Femur (tissue), 1 donor: ENCODE data around the gene ENGASE.
A peak's percentile ranks its signal among the peaks of the same experiment; 100 is the strongest.

Source experiments
- DNase-seq: peaks from one replicate; pipeline ENCODE4 v3.0.0-alpha.2; 2017

Gene ENGASE

DNA sequence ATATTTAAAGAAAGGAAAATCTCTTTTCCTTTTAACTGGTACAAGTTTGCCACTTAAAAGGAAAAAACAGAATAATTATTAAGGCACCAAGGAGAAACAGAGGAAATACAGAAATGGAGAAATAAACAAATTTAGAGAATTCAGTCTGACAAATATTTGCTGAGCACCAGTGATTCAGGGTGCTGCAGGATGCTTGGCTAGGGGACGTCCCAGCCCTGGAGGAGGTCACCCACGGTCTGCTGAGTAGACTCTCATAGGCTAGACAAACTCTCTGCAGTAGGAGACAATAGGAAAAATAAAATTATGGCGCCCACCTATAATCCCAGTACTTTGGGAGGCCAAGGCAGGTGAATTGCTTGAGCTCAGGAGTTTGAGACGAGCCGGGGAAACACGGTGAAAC, 34.7 kb upstream of the ENGASE start:
- DNase-seq: no peak

DNA sequence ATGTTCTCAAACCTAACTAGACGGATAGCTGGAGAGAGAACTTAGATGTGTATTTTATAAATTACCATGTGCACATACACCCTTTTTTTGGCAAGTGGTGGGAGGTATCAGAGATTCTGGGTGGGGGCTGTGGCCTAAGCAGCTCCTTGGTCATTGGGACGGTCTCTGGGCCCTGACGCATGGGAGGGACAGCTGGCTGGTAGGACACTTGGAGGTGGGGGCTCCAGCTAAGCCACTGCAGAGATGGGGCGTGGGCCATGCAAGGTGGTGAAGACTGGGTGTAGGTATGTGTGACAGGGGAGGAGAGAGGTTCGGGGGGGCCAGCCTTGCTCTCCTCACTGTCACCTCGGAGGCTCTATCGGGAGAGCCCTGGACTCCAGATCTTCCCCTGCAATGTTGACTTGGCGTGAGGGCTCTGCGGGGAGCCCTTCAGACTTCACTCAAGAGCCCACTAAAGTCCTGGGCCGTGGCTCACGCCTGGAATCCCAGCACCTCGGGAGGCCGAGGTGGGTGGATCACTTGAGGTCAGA, 33.5 kb upstream of the ENGASE start:
- no peak for DNase-seq

DNA sequence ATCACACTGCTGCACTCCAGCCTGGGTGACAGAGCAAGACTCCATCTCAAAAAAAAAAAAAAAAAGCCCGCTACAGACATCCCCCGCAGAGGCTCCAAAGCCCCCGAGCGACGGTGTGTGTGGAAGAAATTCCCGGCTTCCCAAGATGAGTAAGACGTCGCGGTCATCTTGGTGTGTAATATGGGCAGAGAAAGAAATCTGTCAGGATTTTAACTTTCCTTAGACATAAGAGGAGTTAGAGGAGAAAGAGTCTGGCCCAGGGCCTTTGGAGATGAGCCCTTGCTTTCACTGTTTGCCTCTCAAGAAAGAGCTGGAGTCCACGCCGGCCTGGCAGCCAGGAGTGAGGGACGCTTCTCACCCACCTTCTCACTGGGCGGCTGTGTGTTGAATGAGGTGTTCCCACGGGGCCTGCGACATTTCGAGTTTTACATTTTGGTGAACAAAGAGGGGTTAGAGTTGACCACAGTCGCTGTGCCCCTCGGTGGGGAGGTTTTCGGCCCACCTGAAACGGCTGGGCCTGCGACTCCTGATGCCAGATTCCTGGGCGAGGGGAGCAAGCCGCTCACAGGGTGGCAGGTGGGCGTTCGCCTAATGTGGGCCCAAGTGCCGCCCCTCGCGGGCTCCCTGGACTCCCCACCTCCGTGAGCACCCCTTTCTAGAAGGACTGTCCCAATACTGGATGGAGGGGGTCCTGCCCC, 32.8 kb upstream of the ENGASE start:
- DNase-seq: peak; percentile 35

DNA sequence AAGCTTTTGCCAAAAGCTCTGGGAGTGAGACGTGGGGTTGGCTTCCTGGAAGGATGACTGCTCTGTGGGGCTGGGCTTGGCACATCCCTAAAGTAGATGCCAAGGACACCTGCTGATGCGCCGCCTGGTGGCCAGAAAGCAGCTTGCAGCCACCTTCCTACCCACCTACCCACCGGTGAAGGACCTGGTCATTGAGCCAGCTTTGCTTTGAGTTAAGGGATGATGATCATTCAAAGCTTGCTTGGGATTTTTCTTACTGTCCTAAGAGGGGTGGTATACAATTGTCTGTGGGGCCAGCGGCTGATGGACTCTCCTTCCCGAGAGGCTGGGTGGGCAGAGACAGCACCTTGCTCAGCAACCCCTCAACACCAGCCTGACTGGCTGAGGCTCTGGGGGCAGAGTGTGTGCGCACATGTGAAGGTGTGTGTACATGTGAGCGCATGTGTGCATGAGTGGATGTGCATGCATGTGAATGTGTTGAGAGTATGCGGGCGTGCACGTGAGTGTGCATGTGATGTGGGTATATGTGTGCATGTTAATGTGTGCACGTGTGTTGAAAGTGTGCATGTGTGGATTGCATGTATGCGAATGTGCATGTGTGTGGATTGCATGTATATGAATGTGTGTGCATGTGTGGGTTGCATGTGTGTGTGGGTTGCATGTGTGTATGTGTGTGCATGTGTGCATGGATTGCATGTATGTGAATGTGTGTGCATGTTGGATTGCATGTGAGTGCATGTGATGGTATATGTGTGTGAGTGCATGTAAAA, 32.0 kb upstream of the ENGASE start:
- DNase-seq: peak; percentile 61

DNA sequence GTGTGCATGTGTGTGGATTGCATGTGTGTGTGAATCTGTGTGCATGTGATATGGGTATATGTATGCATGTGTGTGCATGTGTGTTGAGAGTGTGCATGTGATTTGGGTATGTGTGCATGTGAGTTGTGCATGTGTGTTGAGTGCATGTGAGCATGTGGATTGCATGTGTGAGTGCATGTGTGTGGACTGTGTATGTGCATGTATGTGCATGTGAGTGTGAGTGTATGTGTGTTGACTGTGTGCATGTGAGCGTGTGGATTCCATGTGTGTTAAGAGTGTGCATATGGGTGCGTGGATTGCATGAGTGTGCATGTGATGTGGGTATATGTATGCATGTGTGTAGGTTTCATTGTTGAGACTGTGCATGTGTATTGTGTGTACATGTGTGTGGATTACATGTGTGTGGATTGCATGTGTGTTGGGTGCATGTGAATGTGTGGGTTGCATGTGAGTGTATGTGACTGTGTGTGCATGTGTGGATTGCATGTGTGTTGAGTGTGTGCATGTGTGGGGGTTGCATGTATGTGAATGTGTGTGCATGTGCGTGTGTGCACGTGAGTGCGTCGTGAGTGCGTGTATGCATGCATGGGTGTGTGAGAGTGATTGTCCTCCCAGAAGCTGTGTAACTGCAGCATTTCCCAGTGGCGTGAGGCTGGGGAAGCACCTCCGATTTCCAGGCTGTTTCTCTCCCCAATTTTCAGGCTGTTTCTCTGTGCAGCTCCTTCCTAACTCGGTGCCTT, 31.3 kb upstream of the ENGASE start:
- DNase-seq: no peak

DNA sequence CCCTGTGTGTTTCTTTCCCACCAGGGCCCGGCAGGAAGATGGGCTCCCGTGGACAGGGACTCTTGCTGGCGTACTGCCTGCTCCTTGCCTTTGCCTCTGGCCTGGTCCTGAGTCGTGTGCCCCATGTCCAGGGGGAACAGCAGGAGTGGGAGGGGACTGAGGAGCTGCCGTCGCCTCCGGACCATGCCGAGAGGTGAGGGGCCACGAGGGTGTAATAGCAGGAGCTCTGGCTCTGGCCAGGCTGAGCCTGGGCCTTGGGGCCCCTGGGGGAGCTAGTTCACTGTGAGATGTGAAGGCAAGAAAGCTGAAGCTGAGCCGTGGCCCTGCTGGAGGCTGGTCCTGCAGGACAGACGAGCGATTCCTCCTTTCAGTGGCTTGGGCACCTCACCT, 30.7 kb upstream of the ENGASE start:
- peak; percentile 21 for DNase-seq

DNA sequence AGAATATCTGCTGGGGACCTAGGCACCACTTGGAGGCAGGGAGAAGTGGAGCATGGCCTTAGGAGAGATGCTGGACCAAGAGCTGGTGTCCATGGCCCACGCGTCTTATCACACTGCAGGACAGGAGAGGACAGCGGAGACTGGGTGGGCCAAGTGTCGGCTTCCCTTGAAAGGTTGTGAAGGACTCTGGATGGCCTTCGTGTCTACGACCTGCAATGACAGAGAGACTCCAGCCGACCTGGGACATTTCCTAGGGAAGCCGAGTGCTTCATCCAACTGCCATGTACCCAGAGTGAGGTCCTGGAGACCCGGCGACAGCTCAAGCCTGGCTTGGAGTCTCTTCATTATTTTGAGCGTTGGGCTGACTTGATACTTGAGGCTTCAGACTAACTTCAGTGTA, 30.2 kb upstream of the ENGASE start:
- no peak for DNase-seq

DNA sequence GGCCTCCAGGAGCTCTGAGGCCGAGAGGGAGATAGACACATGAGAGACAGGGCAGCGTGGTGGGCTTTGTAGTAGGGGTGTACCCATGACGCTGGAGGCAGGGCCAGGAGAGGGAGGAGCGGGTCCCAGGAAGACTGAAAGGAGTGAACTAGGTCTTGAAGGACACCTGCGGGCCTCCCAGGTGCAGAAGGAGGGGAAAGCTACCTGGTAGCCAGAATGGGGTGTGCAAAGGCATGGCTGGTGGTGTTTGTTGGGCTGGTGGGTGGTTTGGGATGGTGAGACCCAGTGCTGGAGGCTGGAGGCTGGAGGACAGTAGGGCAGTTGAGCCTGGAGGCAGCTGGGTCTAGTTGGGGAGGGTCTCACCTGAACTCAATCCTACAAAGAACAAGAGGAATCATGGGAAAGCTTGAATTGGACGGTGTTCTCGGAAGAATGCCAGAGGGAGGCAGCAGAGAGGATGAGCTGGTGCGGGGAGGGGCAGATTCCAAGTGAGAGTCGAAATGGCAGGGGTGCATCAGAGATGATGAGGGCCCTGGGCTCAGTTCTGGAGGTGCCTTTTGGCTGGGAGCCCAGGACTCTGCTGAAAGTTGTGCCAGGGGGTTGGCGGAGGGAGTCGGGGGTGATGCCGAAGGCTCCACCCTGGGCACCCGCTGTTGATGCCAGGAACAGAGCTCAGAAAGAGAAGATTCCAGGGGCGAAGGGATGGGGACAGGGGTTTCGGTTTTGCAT, 29.5 kb upstream of the ENGASE start:
- peak; percentile 26 for DNase-seq

DNA sequence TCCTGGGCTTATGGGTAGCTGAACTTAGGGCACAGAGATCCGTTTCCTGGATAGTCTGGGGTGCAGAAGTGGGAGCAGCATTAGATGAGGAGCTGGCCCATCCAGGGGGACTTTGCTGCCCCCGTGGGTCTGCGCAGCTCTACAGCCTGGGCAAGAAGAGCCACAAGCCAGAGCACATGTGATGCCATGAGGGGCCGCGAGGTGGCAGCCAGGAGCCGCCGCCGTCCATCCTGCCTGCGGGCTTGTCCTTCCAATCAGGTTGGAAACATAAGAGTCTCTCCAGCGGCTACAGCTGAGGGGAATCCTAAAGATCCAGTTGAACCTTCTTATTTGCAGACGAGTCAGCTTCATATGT, 28.8 kb upstream of the ENGASE start:
- DNase-seq: peak; percentile 90

DNA sequence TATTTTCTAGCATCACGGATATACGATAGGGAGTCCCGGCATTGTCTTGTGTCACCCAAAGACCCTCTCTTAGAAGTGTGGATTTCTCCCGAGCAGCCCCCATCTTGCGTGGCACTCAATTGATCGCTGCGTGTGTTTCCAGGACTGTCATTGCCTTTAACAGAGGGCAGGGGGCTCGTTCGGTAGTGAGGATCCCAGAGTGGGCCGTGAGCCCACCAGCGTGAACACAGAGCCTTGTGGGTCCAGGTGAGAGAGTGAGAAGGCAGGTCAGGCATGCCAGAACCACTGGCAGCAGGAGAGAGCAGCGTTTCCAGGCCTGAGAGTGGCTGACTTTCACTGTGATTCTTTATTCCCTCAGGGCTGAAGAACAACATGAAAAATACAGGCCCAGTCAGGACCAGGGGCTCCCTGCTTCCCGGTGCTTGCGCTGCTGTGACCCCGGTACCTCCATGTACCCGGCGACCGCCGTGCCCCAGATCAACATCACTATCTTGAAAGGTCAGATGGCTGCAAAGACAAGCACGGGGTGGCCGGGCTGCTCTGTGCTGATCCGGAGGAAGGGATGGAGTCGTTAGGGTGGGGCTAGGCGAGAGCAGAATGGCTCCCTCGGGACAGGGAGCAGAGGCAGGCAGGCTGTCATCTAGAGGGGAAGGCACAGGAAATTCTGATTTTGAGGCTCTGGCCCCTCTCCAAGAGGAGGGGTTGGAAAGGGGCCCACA, 28.3 kb upstream of the ENGASE start:
- DNase-seq: peak; percentile 77

DNA sequence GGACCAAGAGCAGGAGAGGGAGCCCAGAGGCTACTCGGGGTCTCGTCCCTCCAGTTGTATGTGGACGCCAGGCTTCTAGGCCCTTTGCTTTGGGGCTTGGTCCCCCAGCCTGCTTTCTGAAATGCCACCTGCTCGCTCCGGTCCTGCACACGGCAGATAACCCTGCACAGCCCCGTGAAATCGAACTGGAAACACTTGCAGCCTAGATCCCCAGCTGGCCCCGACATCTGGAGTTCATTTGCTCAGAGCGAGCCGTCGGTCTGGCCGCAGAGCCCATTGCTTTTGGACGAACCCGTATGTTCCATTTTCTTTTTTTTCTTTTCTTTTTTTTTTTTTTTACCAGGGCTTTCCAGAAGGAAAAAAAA, 27.7 kb upstream of the ENGASE start:
- DNase-seq: peak; percentile 90

DNA sequence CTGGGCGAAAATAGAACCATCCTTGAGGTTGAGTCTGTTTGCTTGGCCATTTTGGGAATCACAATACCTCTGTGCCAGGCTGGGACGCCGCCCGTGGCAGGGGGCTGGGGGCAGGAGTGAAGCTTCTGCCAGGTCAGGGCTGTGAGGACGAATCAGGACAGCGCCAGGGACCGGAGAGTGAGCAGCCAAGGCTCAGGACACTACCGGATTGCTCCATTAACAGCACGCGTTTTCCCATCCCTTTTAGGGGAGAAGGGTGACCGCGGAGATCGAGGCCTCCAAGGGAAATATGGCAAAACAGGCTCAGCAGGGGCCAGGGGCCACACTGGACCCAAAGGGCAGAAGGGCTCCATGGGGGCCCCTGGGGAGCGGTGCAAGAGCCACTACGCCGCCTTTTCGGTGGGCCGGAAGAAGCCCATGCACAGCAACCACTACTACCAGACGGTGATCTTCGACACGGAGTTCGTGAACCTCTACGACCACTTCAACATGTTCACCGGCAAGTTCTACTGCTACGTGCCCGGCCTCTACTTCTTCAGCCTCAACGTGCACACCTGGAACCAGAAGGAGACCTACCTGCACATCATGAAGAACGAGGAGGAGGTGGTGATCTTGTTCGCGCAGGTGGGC, 27.2 kb upstream of the ENGASE start:
- no peak for DNase-seq

DNA sequence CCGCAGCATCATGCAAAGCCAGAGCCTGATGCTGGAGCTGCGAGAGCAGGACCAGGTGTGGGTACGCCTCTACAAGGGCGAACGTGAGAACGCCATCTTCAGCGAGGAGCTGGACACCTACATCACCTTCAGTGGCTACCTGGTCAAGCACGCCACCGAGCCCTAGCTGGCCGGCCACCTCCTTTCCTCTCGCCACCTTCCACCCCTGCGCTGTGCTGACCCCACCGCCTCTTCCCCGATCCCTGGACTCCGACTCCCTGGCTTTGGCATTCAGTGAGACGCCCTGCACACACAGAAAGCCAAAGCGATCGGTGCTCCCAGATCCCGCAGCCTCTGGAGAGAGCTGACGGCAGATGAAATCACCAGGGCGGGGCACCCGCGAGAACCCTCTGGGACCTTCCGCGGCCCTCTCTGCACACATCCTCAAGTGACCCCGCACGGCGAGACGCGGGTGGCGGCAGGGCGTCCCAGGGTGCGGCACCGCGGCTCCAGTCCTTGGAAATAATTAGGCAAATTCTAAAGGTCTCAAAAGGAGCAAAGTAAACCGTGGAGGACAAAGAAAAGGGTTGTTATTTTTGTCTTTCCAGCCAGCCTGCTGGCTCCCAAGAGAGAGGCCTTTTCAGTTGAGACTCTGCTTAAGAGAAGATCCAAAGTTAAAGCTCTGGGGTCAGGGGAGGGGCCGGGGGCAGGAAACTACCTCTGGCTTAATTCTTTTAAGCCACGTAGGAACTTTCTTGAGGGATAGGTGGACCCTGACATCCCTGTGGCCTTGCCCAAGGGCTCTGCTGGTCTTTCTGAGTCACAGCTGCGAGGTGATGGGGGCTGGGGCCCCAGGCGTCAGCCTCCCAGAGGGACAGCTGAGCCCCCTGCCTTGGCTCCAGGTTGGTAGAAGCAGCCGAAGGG, 26.4 kb upstream of the ENGASE start:
- DNase-seq: peak; percentile 26

DNA sequence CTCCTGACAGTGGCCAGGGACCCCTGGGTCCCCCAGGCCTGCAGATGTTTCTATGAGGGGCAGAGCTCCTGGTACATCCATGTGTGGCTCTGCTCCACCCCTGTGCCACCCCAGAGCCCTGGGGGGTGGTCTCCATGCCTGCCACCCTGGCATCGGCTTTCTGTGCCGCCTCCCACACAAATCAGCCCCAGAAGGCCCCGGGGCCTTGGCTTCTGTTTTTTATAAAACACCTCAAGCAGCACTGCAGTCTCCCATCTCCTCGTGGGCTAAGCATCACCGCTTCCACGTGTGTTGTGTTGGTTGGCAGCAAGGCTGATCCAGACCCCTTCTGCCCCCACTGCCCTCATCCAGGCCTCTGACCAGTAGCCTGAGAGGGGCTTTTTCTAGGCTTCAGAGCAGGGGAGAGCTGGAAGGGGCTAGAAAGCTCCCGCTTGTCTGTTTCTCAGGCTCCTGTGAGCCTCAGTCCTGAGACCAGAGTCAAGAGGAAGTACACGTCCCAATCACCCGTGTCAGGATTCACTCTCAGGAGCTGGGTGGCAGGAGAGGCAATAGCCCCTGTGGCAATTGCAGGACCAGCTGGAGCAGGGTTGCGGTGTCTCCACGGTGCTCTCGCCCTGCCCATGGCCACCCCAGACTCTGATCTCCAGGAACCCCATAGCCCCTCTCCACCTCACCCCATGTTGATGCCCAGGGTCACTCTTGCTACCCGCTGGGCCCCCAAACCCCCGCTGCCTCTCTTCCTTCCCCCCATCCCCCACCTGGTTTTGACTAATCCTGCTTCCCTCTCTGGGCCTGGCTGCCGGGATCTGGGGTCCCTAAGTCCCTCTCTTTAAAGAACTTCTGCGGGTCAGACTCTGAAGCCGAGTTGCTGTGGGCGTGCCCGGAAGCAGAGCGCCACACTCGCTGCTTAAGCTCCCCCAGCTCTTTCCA, 25.5 kb upstream of the ENGASE start:
- no peak for DNase-seq

DNA sequence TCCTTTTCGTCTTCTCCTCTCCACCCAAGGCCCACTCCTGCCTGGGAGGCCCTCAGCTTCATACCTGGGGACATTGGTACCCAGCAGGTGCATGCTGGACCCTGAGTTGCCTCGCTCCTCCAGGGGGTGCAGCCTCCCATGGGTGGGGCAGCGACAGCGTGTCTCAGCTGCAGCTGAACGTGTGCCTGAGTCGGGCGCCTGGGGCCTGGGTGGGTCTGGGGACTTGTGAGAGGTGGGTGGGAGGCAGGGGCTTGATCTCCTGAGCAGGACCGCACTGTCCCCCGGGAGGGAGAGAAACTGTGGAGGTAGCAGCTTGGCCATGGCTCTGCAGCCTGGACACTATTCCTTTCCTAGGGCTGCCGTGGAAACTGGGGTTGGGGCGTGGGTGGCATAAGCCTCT, 24.8 kb upstream of the ENGASE start:
- no peak for DNase-seq

DNA sequence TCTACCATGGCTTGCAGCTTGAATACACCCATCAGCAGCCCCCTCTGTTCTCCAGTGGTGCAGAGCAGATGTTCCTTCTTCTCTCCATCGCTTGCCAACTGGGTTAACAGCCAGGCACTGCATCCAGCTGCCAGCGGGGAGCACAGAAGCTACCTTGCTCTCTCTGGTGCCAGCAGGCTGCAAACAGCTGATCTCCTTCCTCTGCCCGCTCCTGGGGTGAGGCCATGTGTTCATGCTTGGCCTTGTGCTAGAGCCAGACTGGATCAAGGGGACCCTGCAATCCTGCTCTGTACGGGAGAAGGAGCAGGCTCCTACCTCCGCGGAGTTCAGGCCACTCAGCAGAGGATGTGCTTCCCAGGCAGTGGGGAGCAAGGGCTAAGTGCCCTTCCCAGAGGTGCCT, 24.1 kb upstream of the ENGASE start:
- DNase-seq: peak; percentile 27

DNA sequence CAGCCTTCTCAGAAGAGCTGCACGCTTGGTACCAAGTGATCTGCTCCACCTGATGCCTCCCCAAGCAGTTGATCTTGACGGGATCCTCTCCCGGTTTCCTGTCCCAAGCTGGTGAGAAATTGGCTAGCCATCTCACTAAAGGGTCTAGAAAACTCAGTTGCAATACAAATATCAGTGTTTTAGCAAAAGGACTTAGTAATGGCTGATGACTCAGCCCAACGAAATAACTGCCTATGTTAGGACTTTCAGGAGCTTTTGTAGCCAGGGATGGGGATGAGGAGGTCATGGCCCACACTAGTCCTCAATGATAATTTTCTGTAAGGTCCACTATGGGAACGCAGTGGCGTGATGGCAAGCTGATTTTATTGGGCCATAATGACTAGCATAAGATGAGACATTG, 23.3 kb upstream of the ENGASE start:
- no peak for DNase-seq

DNA sequence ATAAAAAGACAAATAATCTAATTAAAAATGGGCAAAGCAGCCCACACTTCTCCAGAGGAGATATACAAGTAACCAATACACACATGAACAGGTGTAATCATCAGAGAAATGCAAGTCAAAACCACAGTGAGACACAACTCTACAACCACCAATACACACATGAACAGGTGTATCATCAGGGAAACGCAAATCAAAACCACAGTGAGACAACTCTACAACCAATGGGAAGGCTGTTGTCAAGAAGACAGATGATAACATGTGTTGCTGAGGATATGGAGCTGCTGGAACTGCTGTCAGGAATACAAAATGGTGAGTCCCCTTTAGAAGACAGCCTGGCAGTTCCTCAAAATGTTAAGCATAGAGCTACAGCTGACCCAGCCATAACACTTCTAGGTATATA, 22.5 kb upstream of the ENGASE start:
- no peak for DNase-seq

DNA sequence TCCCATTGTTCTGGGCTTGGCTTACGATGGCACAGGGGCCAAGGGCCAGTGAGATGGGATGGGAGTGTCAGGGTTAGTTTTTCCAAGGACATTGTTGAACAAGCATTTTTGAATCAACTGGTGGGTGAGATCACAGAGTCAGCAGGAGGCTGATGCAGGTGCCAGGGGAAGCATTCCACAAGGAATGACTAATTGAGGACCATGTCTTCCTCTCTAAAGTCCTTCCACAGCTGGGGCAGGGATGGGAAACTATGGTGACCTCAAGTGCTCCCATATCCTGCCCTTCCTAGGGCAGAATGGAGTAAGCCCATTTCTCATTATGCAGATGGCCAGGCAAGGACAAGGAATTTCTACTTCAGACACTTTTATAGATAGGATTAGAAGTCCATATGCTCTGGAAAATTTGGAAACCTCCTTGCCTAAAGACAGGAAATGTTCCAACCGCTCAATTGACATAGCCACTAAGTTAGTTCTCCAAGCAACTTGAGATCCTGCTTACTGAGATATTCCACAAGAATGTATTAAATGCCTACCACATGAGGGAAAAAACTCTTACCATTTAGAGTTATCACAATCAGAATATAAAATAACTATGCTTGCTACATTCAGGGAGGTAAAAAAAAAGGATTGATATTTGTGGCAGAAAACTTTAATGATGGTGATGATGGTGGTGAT, 21.2 kb upstream of the ENGASE start:
- no peak for DNase-seq
